ENCODE data around the gene IGFN1. TPM values are rescaled to one million over a fixed set of nuclear protein-coding genes. Genes with fewer than 3 reads are reported as not detected.

Gene IGFN1
- total and polyA plus RNA-seq, 2 donors (not counting 3 experiments of a cell fraction or from before 2014, with no cell fraction given) = not detected

GRCh38 chr1:201252944-201253371 lies 62.3 kb downstream of the IGFN1 start:
- no peaks in the 10 kb centered on the region for H3K9me3 ChIP-seq (replicated peaks; ENCODE audit: control insufficient read depth, insufficient read depth, low read length)
- H3K36me3 ChIP-seq (ENCODE audit: control insufficient read depth in 2 of 2, extremely low read depth in 1 of 2, insufficient read depth in 2 of 2, low read length in 2 of 2) = no peaks in the 10 kb centered on the region
- H3K9me1 ChIP-seq (replicated peaks; ENCODE audit: control insufficient read depth, extremely low read depth, insufficient read depth, low read length) = no peaks in the 10 kb centered on the region
- ChIA-PET CTCF (interaction anchor here (0.9 to 5.3 kb wide), 3 partner anchors 13 to 108 kb away, joined by 4 to 109 read pairs (median 34); no protein-coding TSS in a partner anchor), POLR2A (no interaction called here)
- H3K4me2 ChIP-seq (ENCODE audit: insufficient read depth, low read length) = no peak overlapping the region
- dilution Hi-C loops (cut with MboI; ENCODE audit: extremely low pct_ligation_motif_present, low sequenced_read_pairs) (no loop called here), intact Hi-C loops (cut with micrococcal nuclease) (no loop called here)
- no peak for FAIRE-seq
- H4K20me1 ChIP-seq (replicated peaks; ENCODE audit: control insufficient read depth, extremely low read depth, insufficient read depth, low read length) = no peaks in the 10 kb centered on the region
- H3K27me3 ChIP-seq (ENCODE audit: control insufficient read depth in 2 of 2, insufficient read depth in 2 of 2, low read length in 2 of 2) = peaks cover 0 to 4% of the 10 kb centered on the region in 2 experiments
- BruUV-seq (replicated peaks) = no TSS peak
- no peaks in the 10 kb centered on the region for H3K4me1 ChIP-seq (ENCODE audit: control insufficient read depth, extremely low read depth, insufficient read depth, low read length)
- DNase-seq (ENCODE audit: low read depth, low spot score) = no peak
- no peak overlapping the region for H2AFZ ChIP-seq (ENCODE audit: low read depth, low read length)
- no peak overlapping the region for H3K9ac ChIP-seq (replicated peaks; ENCODE audit: extremely low read depth, insufficient read depth, low read length)
- no peak overlapping the region for H3K27ac ChIP-seq (ENCODE audit: insufficient read depth, low read depth, low read length)
- TF ChIP-seq CTCF (IDR thresholded peaks at IDR 0.05; ENCODE audit: extremely low read depth in 1 of 2, insufficient read depth in 1 of 2, low read depth in 1 of 2, low read length in 2 of 2) = no peak
- no peak for TF ChIP-seq POLR2A (IDR thresholded peaks at IDR 0.05; ENCODE audit: low read depth, low read length)
- no peak for TF ChIP-seq FOS (IDR thresholded peaks at IDR 0.05; ENCODE audit: borderline replicate concordance, insufficient read depth, low read length)
- no peak for TF ChIP-seq JUN (IDR thresholded peaks at IDR 0.05; ENCODE audit: borderline replicate concordance, insufficient read depth, insufficient read length, low read depth)
- no peak for TF ChIP-seq MYC (IDR thresholded peaks at IDR 0.05; ENCODE audit: low read depth, low read length)
- no peak for TF ChIP-seq MAX (IDR thresholded peaks at IDR 0.05; ENCODE audit: insufficient read depth, insufficient read length)
- no peak for TF ChIP-seq POLR2AphosphoS5 (IDR thresholded peaks at IDR 0.05; ENCODE audit: insufficient read depth, low read depth, low read length)
- no peak for TF ChIP-seq EZH2 (IDR thresholded peaks at IDR 0.05; ENCODE audit: borderline replicate concordance, low read depth, low read length, severe bottlenecking)
- no peak for TF ChIP-seq GATA2 (IDR thresholded peaks at IDR 0.05; ENCODE audit: insufficient read depth, insufficient read length, low read depth, low read length)
- no peaks in the 10 kb centered on the region for H3K79me2 ChIP-seq (ENCODE audit: control insufficient read depth, insufficient read depth, low read length)
- no peak overlapping the region for H3K4me3 ChIP-seq (replicated peaks in 1 of 3; ENCODE audit: insufficient read depth in 1 of 3, low read depth in 1 of 3, low read length in 3 of 3)

Measured in endothelial cell of umbilical vein (primary cell).